ENCODE results near the gene FGF4. TPM values are rescaled to one million over a fixed set of nuclear protein-coding genes. Genes with fewer than 3 reads are reported as not detected.

Gene FGF4
- total RNA-seq, 1 experiment from 2014 or later, result not detected

DNA sequence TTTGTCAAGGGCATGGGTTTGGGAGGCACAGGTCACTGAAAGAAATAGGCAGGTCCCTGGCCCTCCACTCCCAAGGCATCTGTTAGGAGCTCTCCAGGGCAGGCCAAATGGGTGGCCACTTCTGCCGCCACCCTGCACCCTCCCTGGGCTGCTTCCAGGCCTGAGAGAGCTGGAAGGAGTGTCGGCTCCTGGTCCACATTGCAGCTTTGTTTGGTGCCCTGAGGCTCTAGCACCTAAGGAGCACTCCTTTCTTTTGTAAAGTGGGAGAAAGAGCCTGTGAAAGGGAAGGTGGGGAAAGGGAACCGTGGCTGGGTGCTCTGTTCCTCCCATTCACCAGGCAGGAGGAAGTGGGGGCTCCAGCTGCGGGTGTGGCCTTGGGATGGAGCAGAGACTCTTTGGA is 12.3 kb upstream of the FGF4 start:
- intact Hi-C loops (cut with micrococcal nuclease), result no loop called here
- Histone ChIP-seq H3K4me1 (ENCODE audit: control insufficient read depth in 1 of 2, insufficient read depth in 2 of 2, low read length in 2 of 2) (peaks cover 2 to 15% of the 10 kb centered on the region in 2 experiments), H3K36me3 (ENCODE audit: control insufficient read depth in 1 of 2, insufficient read depth in 2 of 2, low read length in 2 of 2) (no peaks in the 10 kb centered on the region), H3K27ac (ENCODE audit: low read depth, low read length) (no peak overlapping the region), H3K4me3 (replicated peaks in 1 of 2; ENCODE audit: low read depth in 1 of 2, low read length in 2 of 2) (no peak overlapping the region), H3K27me3 (ENCODE audit: insufficient read depth, low read length) (no peaks in the 10 kb centered on the region), H3K79me2 (ENCODE audit: insufficient read depth, low read length) (no peaks in the 10 kb centered on the region), H3K9ac (ENCODE audit: low read length) (no peak overlapping the region), H2AFZ (ENCODE audit: low read depth, low read length, poor library complexity, severe bottlenecking) (no peak overlapping the region), H3K4me2 (ENCODE audit: low read length) (no peak overlapping the region), H3K9me3 (ENCODE audit: control insufficient read depth in 1 of 2, insufficient read depth in 1 of 2, low read depth in 1 of 2, low read length in 2 of 2) (no peaks in the 10 kb centered on the region), H4K20me1 (ENCODE audit: insufficient read depth) (no peaks in the 10 kb centered on the region), H3K9me2 (ENCODE audit: insufficient read depth) (no peaks in the 10 kb centered on the region)
- BruUV-seq (replicated peaks), result no TSS peak
- TF ChIP-seq ZNF274 (IDR thresholded peaks at IDR 0.05; ENCODE audit: low read depth, low read length) (no peak), CBX3 (IDR thresholded peaks at IDR 0.05; ENCODE audit: low read depth) (no peak), SIN3A (IDR thresholded peaks at IDR 0.05; ENCODE audit: low read depth) (no peak), SP1 (IDR thresholded peaks at IDR 0.05; ENCODE audit: low read depth) (no peak), CEBPB (IDR thresholded peaks at IDR 0.05; ENCODE audit: low read depth) (no peak), ELF1 (IDR thresholded peaks at IDR 0.05; ENCODE audit: borderline replicate concordance, low read depth) (no peak)
- TF ChIP-seq, protein P1, sequence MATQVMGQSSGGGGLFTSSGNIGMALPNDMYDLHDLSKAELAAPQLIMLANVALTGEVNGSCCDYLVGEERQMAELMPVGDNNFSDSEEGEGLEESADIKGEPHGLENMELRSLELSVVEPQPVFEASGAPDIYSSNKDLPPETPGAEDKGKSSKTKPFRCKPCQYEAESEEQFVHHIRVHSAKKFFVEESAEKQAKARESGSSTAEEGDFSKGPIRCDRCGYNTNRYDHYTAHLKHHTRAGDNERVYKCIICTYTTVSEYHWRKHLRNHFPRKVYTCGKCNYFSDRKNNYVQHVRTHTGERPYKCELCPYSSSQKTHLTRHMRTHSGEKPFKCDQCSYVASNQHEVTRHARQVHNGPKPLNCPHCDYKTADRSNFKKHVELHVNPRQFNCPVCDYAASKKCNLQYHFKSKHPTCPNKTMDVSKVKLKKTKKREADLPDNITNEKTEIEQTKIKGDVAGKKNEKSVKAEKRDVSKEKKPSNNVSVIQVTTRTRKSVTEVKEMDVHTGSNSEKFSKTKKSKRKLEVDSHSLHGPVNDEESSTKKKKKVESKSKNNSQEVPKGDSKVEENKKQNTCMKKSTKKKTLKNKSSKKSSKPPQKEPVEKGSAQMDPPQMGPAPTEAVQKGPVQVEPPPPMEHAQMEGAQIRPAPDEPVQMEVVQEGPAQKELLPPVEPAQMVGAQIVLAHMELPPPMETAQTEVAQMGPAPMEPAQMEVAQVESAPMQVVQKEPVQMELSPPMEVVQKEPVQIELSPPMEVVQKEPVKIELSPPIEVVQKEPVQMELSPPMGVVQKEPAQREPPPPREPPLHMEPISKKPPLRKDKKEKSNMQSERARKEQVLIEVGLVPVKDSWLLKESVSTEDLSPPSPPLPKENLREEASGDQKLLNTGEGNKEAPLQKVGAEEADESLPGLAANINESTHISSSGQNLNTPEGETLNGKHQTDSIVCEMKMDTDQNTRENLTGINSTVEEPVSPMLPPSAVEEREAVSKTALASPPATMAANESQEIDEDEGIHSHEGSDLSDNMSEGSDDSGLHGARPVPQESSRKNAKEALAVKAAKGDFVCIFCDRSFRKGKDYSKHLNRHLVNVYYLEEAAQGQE (IDR thresholded peaks at IDR 0.05; ENCODE audit: low read depth), result no peak
- TF ChIP-seq, protein P2, sequence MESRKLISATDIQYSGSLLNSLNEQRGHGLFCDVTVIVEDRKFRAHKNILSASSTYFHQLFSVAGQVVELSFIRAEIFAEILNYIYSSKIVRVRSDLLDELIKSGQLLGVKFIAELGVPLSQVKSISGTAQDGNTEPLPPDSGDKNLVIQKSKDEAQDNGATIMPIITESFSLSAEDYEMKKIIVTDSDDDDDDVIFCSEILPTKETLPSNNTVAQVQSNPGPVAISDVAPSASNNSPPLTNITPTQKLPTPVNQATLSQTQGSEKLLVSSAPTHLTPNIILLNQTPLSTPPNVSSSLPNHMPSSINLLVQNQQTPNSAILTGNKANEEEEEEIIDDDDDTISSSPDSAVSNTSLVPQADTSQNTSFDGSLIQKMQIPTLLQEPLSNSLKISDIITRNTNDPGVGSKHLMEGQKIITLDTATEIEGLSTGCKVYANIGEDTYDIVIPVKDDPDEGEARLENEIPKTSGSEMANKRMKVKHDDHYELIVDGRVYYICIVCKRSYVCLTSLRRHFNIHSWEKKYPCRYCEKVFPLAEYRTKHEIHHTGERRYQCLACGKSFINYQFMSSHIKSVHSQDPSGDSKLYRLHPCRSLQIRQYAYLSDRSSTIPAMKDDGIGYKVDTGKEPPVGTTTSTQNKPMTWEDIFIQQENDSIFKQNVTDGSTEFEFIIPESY (IDR thresholded peaks at IDR 0.05; ENCODE audit: extremely low read depth, insufficient replicate concordance, low read length), result no peak
- CTCF ChIA-PET, result no interaction called here
- ATAC-seq, result no peak
- RAD21 ChIA-PET (ENCODE audit: low non-redundant PET in 1 of 2, low total read pairs in 2 of 2, uncharacterized antibody in 2 of 2, unreplicated experiment in 2 of 2), result interaction anchor here in 1 of 2 experiments (0.6 kb wide), 1 partner anchor 8 kb away, joined by 3 read pairs; no protein-coding TSS in a partner anchor
- no peak for DNase-seq (ENCODE audit: low read depth, low spot score)
- POLR2A ChIA-PET, result no interaction called here

Measured in HCT116 (cell line).